ENCODE results near the gene HSPB2.
"Not testable (repeated sequence)": the region's sequence is repeated elsewhere in the genome, so short reads cannot be mapped to it uniquely, and the experiment has no call there.

The HSPB2 gene

DNA sequence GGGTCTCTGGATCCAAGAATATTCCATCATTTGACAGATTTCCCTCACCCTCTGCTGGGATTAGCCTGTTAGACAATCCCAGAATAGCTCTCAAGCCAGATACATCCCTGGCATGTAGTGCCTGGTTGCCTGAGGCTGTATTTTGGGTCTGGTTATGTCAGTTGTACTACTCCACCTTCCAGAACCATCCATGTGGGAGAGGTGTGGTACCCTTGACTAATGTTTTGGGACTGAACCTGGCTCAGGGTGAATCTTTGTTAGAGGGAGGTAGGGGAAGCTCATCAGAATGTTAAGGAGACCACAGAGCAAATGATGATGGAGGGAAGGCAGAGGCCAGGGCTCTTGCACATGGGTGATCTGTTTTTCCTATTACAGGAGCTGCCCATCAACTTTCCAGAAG is 11.4 kb downstream of the HSPB2 start:
- TF ChIP-seq, protein P1, sequence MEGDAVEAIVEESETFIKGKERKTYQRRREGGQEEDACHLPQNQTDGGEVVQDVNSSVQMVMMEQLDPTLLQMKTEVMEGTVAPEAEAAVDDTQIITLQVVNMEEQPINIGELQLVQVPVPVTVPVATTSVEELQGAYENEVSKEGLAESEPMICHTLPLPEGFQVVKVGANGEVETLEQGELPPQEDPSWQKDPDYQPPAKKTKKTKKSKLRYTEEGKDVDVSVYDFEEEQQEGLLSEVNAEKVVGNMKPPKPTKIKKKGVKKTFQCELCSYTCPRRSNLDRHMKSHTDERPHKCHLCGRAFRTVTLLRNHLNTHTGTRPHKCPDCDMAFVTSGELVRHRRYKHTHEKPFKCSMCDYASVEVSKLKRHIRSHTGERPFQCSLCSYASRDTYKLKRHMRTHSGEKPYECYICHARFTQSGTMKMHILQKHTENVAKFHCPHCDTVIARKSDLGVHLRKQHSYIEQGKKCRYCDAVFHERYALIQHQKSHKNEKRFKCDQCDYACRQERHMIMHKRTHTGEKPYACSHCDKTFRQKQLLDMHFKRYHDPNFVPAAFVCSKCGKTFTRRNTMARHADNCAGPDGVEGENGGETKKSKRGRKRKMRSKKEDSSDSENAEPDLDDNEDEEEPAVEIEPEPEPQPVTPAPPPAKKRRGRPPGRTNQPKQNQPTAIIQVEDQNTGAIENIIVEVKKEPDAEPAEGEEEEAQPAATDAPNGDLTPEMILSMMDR (conservative IDR thresholded peaks at IDR 0.05), result no peak
- H3K27ac ChIP-seq, result peak overlapping the region; percentile 12; the same call in 1 of the 2 replicates

DNA sequence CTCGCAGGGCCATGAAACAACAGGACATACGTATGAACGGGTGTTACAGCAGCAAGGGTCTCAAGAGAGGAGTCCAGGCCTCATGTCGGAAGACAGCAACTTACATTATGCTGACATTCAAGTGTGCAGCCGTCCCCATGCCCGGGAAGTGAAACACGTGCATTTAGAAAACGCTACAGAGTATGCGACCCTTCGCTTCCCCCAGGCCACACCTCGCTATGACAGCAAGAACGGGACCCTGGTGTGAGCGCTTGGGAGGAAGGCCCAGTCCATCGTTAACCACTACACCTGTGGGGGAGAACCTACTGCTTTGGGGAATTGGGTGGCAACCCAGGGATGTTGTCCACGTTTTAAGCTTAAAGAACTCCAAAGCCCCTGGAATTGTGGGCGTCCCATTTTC is 13.4 kb downstream of the HSPB2 start:
- TF ChIP-seq, protein P1 (conservative IDR thresholded peaks at IDR 0.05), result no peak
- H3K27ac ChIP-seq, result peak overlapping the region; percentile 85

DNA sequence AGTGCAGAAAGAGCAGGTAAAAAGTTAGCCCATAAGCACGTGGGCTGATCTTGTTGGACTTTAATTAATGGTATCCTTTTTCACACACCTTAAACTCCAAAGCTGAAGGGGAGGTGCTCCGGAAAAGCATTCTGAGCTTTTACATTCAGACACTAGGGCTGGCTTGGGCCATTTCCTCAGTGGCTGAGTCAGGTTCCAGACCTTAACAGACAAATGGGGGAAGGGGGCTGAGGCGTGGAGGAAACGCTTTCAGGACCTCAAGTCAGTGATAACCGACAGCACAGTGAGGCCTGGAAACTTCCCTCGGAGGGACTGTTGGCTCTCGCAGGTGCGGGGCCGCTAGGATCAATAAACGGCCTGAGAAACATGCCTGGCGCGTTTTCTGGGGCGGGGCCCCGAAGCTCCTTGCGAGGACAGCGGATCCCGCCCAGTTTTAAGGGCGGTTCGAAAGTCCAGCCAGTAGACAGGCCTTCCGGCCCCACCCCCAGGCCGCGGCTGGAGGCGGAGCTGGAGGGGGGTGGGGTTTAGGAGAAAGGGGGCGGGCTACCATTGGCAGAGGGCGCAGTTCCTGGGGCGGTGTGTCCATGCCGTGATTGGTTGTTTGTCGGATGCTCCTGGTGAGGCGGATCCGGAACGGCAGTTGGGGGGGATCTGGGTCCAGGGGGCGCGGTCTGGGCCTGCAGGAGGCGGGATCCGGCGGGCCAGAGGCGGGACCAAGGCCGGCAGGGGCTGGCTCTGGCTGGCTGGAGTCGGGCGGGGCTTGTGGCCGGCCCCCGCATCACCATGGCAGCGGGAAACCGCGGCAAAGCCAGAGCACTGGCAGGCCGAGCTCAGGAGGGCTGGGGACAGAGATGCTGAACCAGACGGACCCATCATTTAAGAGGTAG is 14.2 kb downstream of the HSPB2 start:
- TF ChIP-seq, protein P1 (conservative IDR thresholded peaks at IDR 0.05), result no peak
- peak overlapping the region; percentile 85 for H3K27ac ChIP-seq

DNA sequence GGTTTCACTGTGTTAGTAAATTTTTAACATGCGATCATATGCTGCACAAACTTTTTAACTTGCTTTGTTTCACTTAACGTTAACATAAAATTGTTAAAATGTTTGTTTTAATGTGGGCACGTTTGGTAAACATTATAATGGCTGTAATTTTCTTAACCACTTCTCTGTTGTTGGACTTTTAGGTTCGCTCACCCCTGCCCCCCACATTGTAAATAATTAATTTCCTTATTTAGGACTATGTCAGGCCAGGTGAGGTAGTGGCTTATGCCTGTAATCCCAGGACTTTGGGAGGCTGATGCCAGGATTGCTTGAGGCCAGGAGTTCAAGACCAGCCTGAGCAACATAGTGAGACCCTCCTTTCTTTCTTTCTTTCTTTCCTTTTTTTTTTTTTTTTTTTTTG is 17.9 kb downstream of the HSPB2 start:
- peak overlapping the region; percentile 53 for H3K27ac ChIP-seq
- TF ChIP-seq, protein P1 (conservative IDR thresholded peaks at IDR 0.05), result no peak

DNA sequence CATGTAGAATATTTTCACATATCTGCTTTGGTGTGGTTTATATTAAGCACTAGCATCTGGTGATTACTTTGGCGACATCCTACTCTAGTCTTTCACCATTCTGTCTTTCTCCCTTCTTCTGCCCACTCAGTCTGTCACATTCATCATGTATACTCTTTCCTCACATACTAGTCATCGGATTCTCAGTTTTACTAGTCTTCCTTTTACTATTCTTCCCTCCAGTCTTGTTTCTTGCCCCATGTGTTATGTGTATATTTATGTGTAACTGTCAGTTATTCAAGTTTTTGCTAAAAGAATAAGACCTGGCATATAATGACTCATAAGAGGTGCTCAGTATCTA is 20.0 kb downstream of the HSPB2 start:
- no peak overlapping the region for H3K27ac ChIP-seq
- TF ChIP-seq, protein P1 (conservative IDR thresholded peaks at IDR 0.05), result no peak

DNA sequence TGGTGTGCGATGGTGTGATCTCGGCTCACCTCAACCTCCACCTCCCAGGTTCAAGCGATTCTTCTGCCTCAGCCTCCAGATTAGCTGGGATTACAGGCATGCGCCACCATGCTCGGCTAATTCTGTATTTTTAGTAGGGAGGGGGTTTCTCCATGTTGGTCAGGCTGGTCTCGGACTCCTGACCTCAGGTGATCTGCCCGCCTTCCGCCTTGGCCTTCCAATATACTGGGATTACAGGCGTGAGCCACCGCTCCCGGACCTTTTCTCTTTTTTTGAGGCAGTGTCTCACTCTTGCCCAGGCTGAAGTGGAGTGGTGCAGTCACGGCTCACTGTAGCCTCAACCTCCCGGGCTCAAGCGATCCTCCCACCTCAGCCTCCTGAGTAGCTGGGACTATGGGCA is 20.6 kb downstream of the HSPB2 start:
- H3K27ac ChIP-seq, result not testable (repeated sequence)

DNA sequence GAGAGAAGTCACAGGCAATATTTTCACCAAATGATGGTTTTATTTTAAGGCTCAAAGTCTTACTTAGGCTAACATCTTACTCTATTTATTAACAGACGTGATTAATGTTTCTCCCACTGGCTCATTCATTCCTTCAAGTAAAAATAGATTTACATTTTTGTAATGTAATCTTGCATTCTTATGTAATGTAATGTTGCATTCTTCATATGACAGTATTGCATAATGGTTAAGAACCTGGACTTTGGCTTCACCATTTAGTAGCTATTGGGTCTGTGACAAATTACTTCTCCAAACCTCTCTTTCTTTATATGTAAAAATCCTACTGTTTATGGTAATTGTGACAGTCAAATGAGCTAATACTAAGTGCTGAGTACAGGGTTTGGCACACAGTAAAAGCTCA is 21.3 kb downstream of the HSPB2 start:
- H3K27ac ChIP-seq, result no peak overlapping the region

DNA sequence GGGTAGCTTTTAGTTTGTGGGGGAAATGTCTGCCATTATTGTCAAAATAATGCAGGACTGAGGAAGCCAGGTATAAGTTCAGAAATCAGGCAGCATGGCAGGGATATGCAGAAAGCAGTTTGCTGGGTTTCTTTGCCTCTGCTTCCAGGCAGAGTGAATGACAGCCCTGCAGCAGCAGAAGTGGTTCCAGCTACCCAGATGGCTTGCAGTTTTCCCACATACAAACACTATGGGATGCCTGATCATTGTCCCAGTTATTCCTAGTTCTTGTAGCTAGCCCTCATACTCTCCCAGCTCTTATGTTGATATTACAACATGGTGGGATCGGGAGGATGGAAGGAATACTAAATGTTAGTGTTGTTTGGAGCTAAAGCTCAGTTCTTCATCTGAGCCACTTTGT is 21.8 kb downstream of the HSPB2 start:
- no peak overlapping the region for H3K27ac ChIP-seq
- TF ChIP-seq, protein P1 (conservative IDR thresholded peaks at IDR 0.05), result no peak

More for the DNA sequence above, 21.3 kb downstream of the HSPB2 start:
- TF ChIP-seq, protein P1 (conservative IDR thresholded peaks at IDR 0.05), result no peak
